Measurements from ENCODE around the gene PPM1G. TPM values are rescaled to one million over a fixed set of nuclear protein-coding genes. Genes with fewer than 3 reads are reported as not detected.
"Not testable (repeated sequence)": the region's sequence is repeated elsewhere in the genome, so short reads cannot be mapped to it uniquely, and the experiment has no call there.

PPM1G gene
- total RNA-seq, 2 experiments from 2014 or later, result 127 to 132 TPM

- Mint-ChIP-seq H3K27me3 (no peaks in the 10 kb centered on the region), H3K27ac (peak within 1 kb of the TSS; percentile 96), H3K4me1 (ENCODE audit: low read depth) (peaks cover 29% of the 10 kb centered on the region), H3K36me3 (peaks cover 45% of the 10 kb centered on the region), H3K9me3 (no peaks in the 10 kb centered on the region), H3K4me3 (peak within 1 kb of the TSS; percentile 87)
- ChIA-PET POLR2A (interaction anchor here (0.8 to 4.3 kb wide), 10 partner anchors 10 to 338 kb away, joined by 3 to 54 read pairs (median 4); partner anchors contain the start of genes GTF3C2, NRBP1, PPM1G and SLC4A1AP), CTCF (interaction anchor here (0.6 to 5.8 kb wide), 18 partner anchors 9 to 313 kb away, joined by 3 to 38 read pairs (median 5); partner anchors contain the start of genes GTF3C2, NRBP1, ZNF512 and ZNF513)
- DNase-seq, result peak; percentile 100
- intact Hi-C loops (cut with micrococcal nuclease), result loop anchor here (1.0 to 2.0 kb wide), 7 partner anchors 10 to 313 kb away; partner anchors contain the start of genes CCDC121, GPN1, GTF3C2 and MPV17
These were observed 39.2 kb downstream of the PPM1G start, which contains the start of the genes EIF2B4 and SNX17 for GRCh38 chr2:27370026-27370815. Gene EIF2B4, minus strand, starts transcription at chr2:27370338. Its CDS starts 24 bp downstream, at chr2:27370314. Gene SNX17, plus strand, starts transcription at chr2:27370616. Its CDS starts 128 bp downstream, at chr2:27370744.

- intact Hi-C loops (cut with micrococcal nuclease), result loop anchor here (1.0 to 2.0 kb wide), 7 partner anchors 11 to 313 kb away; partner anchors contain the start of genes CCDC121, GPN1, GTF3C2 and MPV17
- ChIA-PET CTCF (interaction anchor here (0.6 to 5.8 kb wide), 15 partner anchors 10 to 314 kb away, joined by 3 to 38 read pairs (median 4); partner anchors contain the start of genes GTF3C2, NRBP1 and ZNF512), POLR2A (interaction anchor here (0.8 to 4.3 kb wide), 10 partner anchors 11 to 337 kb away, joined by 3 to 54 read pairs (median 4); partner anchors contain the start of genes GTF3C2, NRBP1, PPM1G and SLC4A1AP)
- peak overlapping the region; percentile 86 for H3K27ac Mint-ChIP-seq
- DNase-seq, result no peak
- peaks cover 41% of the 10 kb centered on the region for H3K36me3 Mint-ChIP-seq
- H3K9me3 Mint-ChIP-seq, result no peaks in the 10 kb centered on the region
- peaks cover 29% of the 10 kb centered on the region for H3K4me1 Mint-ChIP-seq (ENCODE audit: low read depth)
- peak overlapping the region; percentile 87 for H3K4me3 Mint-ChIP-seq
- H3K27me3 Mint-ChIP-seq, result no peaks in the 10 kb centered on the region
These were observed 39.8 kb downstream of the PPM1G start for GRCh38 chr2:27369471-27370025.

- Mint-ChIP-seq H3K36me3 (peaks cover 22% of the 10 kb centered on the region), H3K9me3 (no peaks in the 10 kb centered on the region), H3K4me1 (ENCODE audit: low read depth) (peaks cover 20% of the 10 kb centered on the region), H3K27me3 (no peaks in the 10 kb centered on the region), H3K27ac (peak overlapping the region; percentile 42), H3K4me3 (no peak overlapping the region)
- CTCF ChIA-PET, result no interaction called here
- intact Hi-C loops (cut with micrococcal nuclease), result no loop called here
- DNase-seq, result no peak
- POLR2A ChIA-PET, result no interaction called here
These were observed 45.5 kb downstream of the PPM1G start for GRCh38 chr2:27363933-27364332.

GRCh38 chr2:27362678-27363420 is 46.5 kb downstream of the PPM1G start:
- Mint-ChIP-seq H3K4me1 (ENCODE audit: low read depth) (peaks cover 20% of the 10 kb centered on the region), H3K9me3 (no peaks in the 10 kb centered on the region), H3K27me3 (no peaks in the 10 kb centered on the region), H3K4me3 (no peak overlapping the region), H3K36me3 (peaks cover 26% of the 10 kb centered on the region), H3K27ac (peak overlapping the region; percentile 33)
- DNase-seq, result no peak
- CTCF ChIA-PET, result interaction anchor here (1.1 kb wide), 1 partner anchor 68 kb away, joined by 4 read pairs; no protein-coding TSS in a partner anchor
- POLR2A ChIA-PET, result no interaction called here
- intact Hi-C loops (cut with micrococcal nuclease), result no loop called here

- CTCF ChIA-PET, result interaction anchor here (0.8 to 1.6 kb wide), 7 partner anchors 13 to 326 kb away, joined by 3 to 6 read pairs (median 4); partner anchors contain the start of genes EIF2B4, MPV17 and SNX17
- Mint-ChIP-seq H3K9me3 (no peaks in the 10 kb centered on the region), H3K27me3 (no peaks in the 10 kb centered on the region), H3K4me1 (ENCODE audit: low read depth) (peaks cover 51% of the 10 kb centered on the region), H3K27ac (peak within 1 kb of the TSS; percentile 99), H3K36me3 (peaks cover 11% of the 10 kb centered on the region), H3K4me3 (peak within 1 kb of the TSS; percentile 98)
- peak; percentile 96 for DNase-seq
- intact Hi-C loops (cut with micrococcal nuclease), result loop anchor here (1.0 to 2.0 kb wide), 8 partner anchors 14 to 282 kb away; partner anchors contain the start of genes ATRAID, EIF2B4, IFT172 and MPV17
- POLR2A ChIA-PET, result interaction anchor here (0.7 to 2.9 kb wide), 8 partner anchors 9 to 306 kb away, joined by 3 to 27 read pairs (median 5); partner anchors contain the start of genes EIF2B4, MPV17, NRBP1 and PPM1G
These were observed 52.8 kb downstream of the PPM1G start, which contains the start of gene GTF3C2 for GRCh38 chr2:27356382-27357181. Gene GTF3C2, minus strand, starts transcription at chr2:27356764. Its CDS starts 13,210 bp downstream, at chr2:27343554.

- no peak for DNase-seq
- no peaks in the 10 kb centered on the region for H3K27me3 Mint-ChIP-seq
- H3K36me3 Mint-ChIP-seq, result peaks cover 11% of the 10 kb centered on the region
- peak overlapping the region; percentile 98 for H3K4me3 Mint-ChIP-seq
- peak overlapping the region; percentile 99 for H3K27ac Mint-ChIP-seq
- ChIA-PET CTCF (interaction anchor here (1.4 to 1.6 kb wide), 3 partner anchors 13 to 74 kb away, joined by 4 to 6 read pairs (median 4); partner anchors contain the start of genes EIF2B4 and SNX17), POLR2A (interaction anchor here (0.9 to 2.9 kb wide), 7 partner anchors 14 to 306 kb away, joined by 3 to 27 read pairs (median 6); partner anchors contain the start of genes EIF2B4, MPV17, NRBP1 and PPM1G)
- H3K4me1 Mint-ChIP-seq (ENCODE audit: low read depth), result peaks cover 52% of the 10 kb centered on the region
- intact Hi-C loops (cut with micrococcal nuclease), result loop anchor here (1.0 to 2.0 kb wide), 8 partner anchors 14 to 283 kb away; partner anchors contain the start of genes ATRAID, EIF2B4, IFT172 and MPV17
- H3K9me3 Mint-ChIP-seq, result no peaks in the 10 kb centered on the region
These were observed 53.4 kb downstream of the PPM1G start for GRCh38 chr2:27356056-27356381.

GRCh38 chr2:27354597-27354927 is 54.8 kb downstream of the PPM1G start:
- Mint-ChIP-seq H3K36me3 (peaks cover 11% of the 10 kb centered on the region), H3K27ac (no peak overlapping the region), H3K27me3 (no peaks in the 10 kb centered on the region), H3K4me1 (ENCODE audit: low read depth) (peaks cover 55% of the 10 kb centered on the region), H3K9me3 (no peaks in the 10 kb centered on the region), H3K4me3 (no peak overlapping the region)
- DNase-seq, result no peak
- intact Hi-C loops (cut with micrococcal nuclease), result no loop called here
- ChIA-PET POLR2A (interaction anchor here (1.1 kb wide), 1 partner anchor 31 kb away, joined by 3 read pairs; the partner anchor contains the start of gene MPV17), CTCF (interaction anchor here (1.8 kb wide), 1 partner anchor 15 kb away, joined by 5 read pairs; no protein-coding TSS in a partner anchor)

GRCh38 chr2:27353762-27354596 is 55.4 kb downstream of the PPM1G start:
- POLR2A ChIA-PET, result interaction anchor here (0.6 to 1.2 kb wide), 3 partner anchors 18 to 190 kb away, joined by 3 to 4 read pairs (median 3); partner anchors contain the start of gene MPV17
- DNase-seq, result no peak
- H3K9me3 Mint-ChIP-seq, result no peaks in the 10 kb centered on the region
- H3K27ac Mint-ChIP-seq, result peak overlapping the region; percentile 5
- no peaks in the 10 kb centered on the region for H3K27me3 Mint-ChIP-seq
- H3K36me3 Mint-ChIP-seq, result peaks cover 13% of the 10 kb centered on the region
- peaks cover 57% of the 10 kb centered on the region for H3K4me1 Mint-ChIP-seq (ENCODE audit: low read depth)
- intact Hi-C loops (cut with micrococcal nuclease), result no loop called here
- no peak overlapping the region for H3K4me3 Mint-ChIP-seq
- CTCF ChIA-PET, result interaction anchor here (1.1 to 1.8 kb wide), 3 partner anchors 15 to 330 kb away, joined by 3 to 5 read pairs (median 4); no protein-coding TSS in a partner anchor

- POLR2A ChIA-PET, result interaction anchor here (0.6 to 1.2 kb wide), 2 partner anchors 18 to 189 kb away, joined by 3 to 4 read pairs; no protein-coding TSS in a partner anchor
These were observed 56.0 kb downstream of the PPM1G start for GRCh38 chr2:27353386-27353761.

More at GRCh38 chr2:27353386-27353761, 56.0 kb downstream of the PPM1G start:
- H3K4me3 Mint-ChIP-seq; intact Hi-C loops (cut with micrococcal nuclease); DNase-seq; H3K9me3 Mint-ChIP-seq; H3K36me3 Mint-ChIP-seq; H3K27me3 Mint-ChIP-seq: not testable (repeated sequence)
- CTCF ChIA-PET, result interaction anchor here (0.7 to 1.8 kb wide), 4 partner anchors 16 to 330 kb away, joined by 3 to 5 read pairs (median 4); no protein-coding TSS in a partner anchor
- peaks cover 54% of the 10 kb centered on the region for H3K4me1 Mint-ChIP-seq (ENCODE audit: low read depth)
- peak overlapping the region; percentile 5 for H3K27ac Mint-ChIP-seq
